Dermis blood vessel endothelial cell (primary cell): Measurements from ENCODE around the gene MYL3. TPM values are rescaled to one million over a fixed set of nuclear protein-coding genes. Genes with fewer than 3 reads are reported as not detected.

Source experiments
- DNase-seq: peaks from one replicate; pipeline ENCODE4 v3.0.0; 2010
- total RNA-seq: library from RNA; depleted of rRNA; stranded (reverse); fragments of >200 nt; gene quantifications from 2 replicates; pipeline ENCODE4 v1.2.3, GENCODE V29; 2014

MYL3 gene
- total RNA-seq, 1 donor from 2014 or later, result not detected

- DNase-seq, result no peak
Measured at GRCh38 chr3:46882377-46883053, 19.3 kb upstream of the MYL3 start.

- DNase-seq, result no peak
Measured at GRCh38 chr3:46881596-46882376, 18.5 kb upstream of the MYL3 start.

- no peak for DNase-seq
Measured at GRCh38 chr3:46880884-46881595, 17.8 kb upstream of the MYL3 start.

- no peak for DNase-seq
Measured at GRCh38 chr3:46878781-46879436, 15.7 kb upstream of the MYL3 start.

- DNase-seq, result no peak
Measured at GRCh38 chr3:46877406-46878125, 14.3 kb upstream of the MYL3 start, which contains the start of gene PTH1R. Gene PTH1R, plus strand, starts transcription at chr3:46877721. Its CDS starts 5,839 bp downstream, at chr3:46883560.

- no peak for DNase-seq
Measured at GRCh38 chr3:46876313-46877300, 13.4 kb upstream of the MYL3 start.

GRCh38 chr3:46875560-46875959 is 12.3 kb upstream of the MYL3 start:
- DNase-seq, result no peak

GRCh38 chr3:46874430-46874829 is 11.2 kb upstream of the MYL3 start:
- DNase-seq, result no peak

- no peak for DNase-seq
Measured at GRCh38 chr3:46873521-46873920, 10.3 kb upstream of the MYL3 start.

GRCh38 chr3:46871222-46871621 is 8.0 kb upstream of the MYL3 start:
- DNase-seq, result no peak

- DNase-seq, result no peak
Measured at GRCh38 chr3:46870651-46871050, 7.4 kb upstream of the MYL3 start.

GRCh38 chr3:46869440-46869839 is 6.2 kb upstream of the MYL3 start:
- no peak for DNase-seq

- no peak for DNase-seq
Measured at GRCh38 chr3:46868948-46869347, 5.7 kb upstream of the MYL3 start.

- DNase-seq, result no peak
Measured at GRCh38 chr3:46868287-46868686, 5.0 kb upstream of the MYL3 start.

- no peak for DNase-seq
Measured at GRCh38 chr3:46867550-46867898, 4.3 kb upstream of the MYL3 start.

GRCh38 chr3:46866720-46867549 is 3.7 kb upstream of the MYL3 start:
- DNase-seq, result peak; percentile 72

- no peak for DNase-seq
Measured at GRCh38 chr3:46866032-46866595, 2.9 kb upstream of the MYL3 start.

GRCh38 chr3:46865546-46865945 is 2.3 kb upstream of the MYL3 start:
- no peak for DNase-seq

GRCh38 chr3:46865031-46865507 is 1.8 kb upstream of the MYL3 start:
- no peak for DNase-seq
